BJ (cell line): ENCODE results near the gene VARS1. TPM values are rescaled to one million over a fixed set of nuclear protein-coding genes. Genes with fewer than 3 reads are reported as not detected.
A peak's percentile ranks its signal among the peaks of the same experiment; 100 is the strongest.

ENCODE experiments used
- CTCF ChIA-PET: fragments of 350-600 bp; formaldehyde crosslinking; extraction: SDS; loops from one replicate; lab custom pipeline; 2021; ENCODE audit warnings: antibody characterized with exemption, inconsistent platforms; lab: Yijun Ruan, JAX
- POLR2A ChIA-PET: fragments of 300-600 bp; sonication (Branson Sonifier 250); formaldehyde crosslinking; extraction: SDS; loops from one replicate; lab custom pipeline; 2021; ENCODE audit warnings: antibody characterized with exemption; lab: Charles Lee
- DNase-seq: peaks from one replicate; pipeline ENCODE4 v3.0.0-alpha.2; 2011; ENCODE audit warnings: low read depth
- H3K27me3 ChIP-seq: 2 replicates; pipeline ENCODE4 v1.6.0; 2011; ENCODE audit warnings: low read length; ENCODE audit not compliant: control insufficient read depth, insufficient read depth
- H3K36me3 ChIP-seq: 2 replicates; pipeline ENCODE4 v1.5.1; 2011; ENCODE audit warnings: low read length; ENCODE audit not compliant: control insufficient read depth, insufficient read depth
- H3K4me3 ChIP-seq: 2 replicates; pipeline ENCODE4 v1.5.1; 2011; ENCODE audit warnings: low read depth, mild to moderate bottlenecking, control low read depth, low read length
- CTCF ChIP-seq: IDR thresholded peaks from 2 replicates; pipeline ENCODE4 v1.5.1; 2011; ENCODE audit warnings: low read depth, mild to moderate bottlenecking, control low read depth, inconsistent platforms, low read length, moderate library complexity; ENCODE audit not compliant: insufficient read depth
- polyA plus RNA-seq: library from polyadenylated mRNA; depleted of rRNA; stranded (reverse); fragments of >200 nt; gene quantifications from 2 replicates; pipeline ENCODE4 v1.2.3, GENCODE V29; 2011

The VARS1 gene
- polyA plus RNA-seq, 1 experiment = 33.9 TPM

- POLR2A ChIA-PET = no interaction called here
- Histone ChIP-seq H3K36me3 (peaks cover 4% of the 10 kb centered on the region; the same call in 1 of the 2 replicates), H3K4me3 (no peak overlapping the region), H3K27me3 (no peaks in the 10 kb centered on the region)
- CTCF ChIA-PET = interaction anchor here (0.7 to 3.2 kb wide), 2 partner anchors 15 to 20 kb away, joined by 3 to 22 read pairs; partner anchors contain the start of gene VWA7
- no peak for TF ChIP-seq CTCF
- no peak for DNase-seq
These were observed 2.8 kb downstream of the VARS1 start for GRCh38 chr6:31792761-31793171.

- no peaks in the 10 kb centered on the region for H3K27me3 ChIP-seq
- ChIA-PET POLR2A (no interaction called here), CTCF (interaction anchor here (0.7 to 3.2 kb wide), 7 partner anchors 11 to 22 kb away, joined by 3 to 22 read pairs (median 4); partner anchors contain the start of genes LSM2 and VWA7)
- H3K4me3 ChIP-seq = no peak overlapping the region
- no peak for TF ChIP-seq CTCF
- peaks cover 4% of the 10 kb centered on the region for H3K36me3 ChIP-seq
- DNase-seq = no peak
These were observed 3.5 kb downstream of the VARS1 start for GRCh38 chr6:31792090-31792374.

GRCh38 chr6:31791324-31792089 lies 4.0 kb downstream of the VARS1 start:
- no peak overlapping the region for H3K4me3 ChIP-seq
- no peaks in the 10 kb centered on the region for H3K27me3 ChIP-seq
- no peak for DNase-seq
- peak; percentile 74 for TF ChIP-seq CTCF
- POLR2A ChIA-PET = no interaction called here
- peaks cover 4% of the 10 kb centered on the region for H3K36me3 ChIP-seq
- CTCF ChIA-PET = interaction anchor here (0.5 to 3.2 kb wide), 19 partner anchors 8 to 405 kb away, joined by 3 to 22 read pairs (median 4); partner anchors contain the start of genes HSPA1B, LSM2, LY6G5C and VWA7

- Histone ChIP-seq H3K27me3 (no peaks in the 10 kb centered on the region), H3K36me3 (peaks cover 38% of the 10 kb centered on the region), H3K4me3 (no peak overlapping the region)
- ChIA-PET CTCF (interaction anchor here (1.5 to 2.1 kb wide), 3 partner anchors 8 to 16 kb away, joined by 5 read pairs; partner anchors contain the start of genes VARS1 and VWA7), POLR2A (no interaction called here)
- DNase-seq = no peak
- TF ChIP-seq CTCF = no peak
These were observed 10.1 kb downstream of the VARS1 start for GRCh38 chr6:31785475-31785874.

- POLR2A ChIA-PET = no interaction called here
- CTCF ChIA-PET = interaction anchor here (1.6 to 2.1 kb wide), 2 partner anchors 12 to 14 kb away, joined by 5 read pairs; partner anchors contain the start of gene VARS1
- no peak for TF ChIP-seq CTCF
These were observed 11.2 kb downstream of the VARS1 start for GRCh38 chr6:31784098-31784925.

More at GRCh38 chr6:31784098-31784925, 11.2 kb downstream of the VARS1 start:
- DNase-seq = no peak
- H3K36me3 ChIP-seq = peaks cover 41% of the 10 kb centered on the region
- no peaks in the 10 kb centered on the region for H3K27me3 ChIP-seq
- H3K4me3 ChIP-seq = no peak overlapping the region
